22Rv1 (cell line): ENCODE results near the gene MYCBPAP.

ENCODE experiments used
- ZFX ChIP-seq: fragments of 450-650 bp; IDR thresholded peaks from 2 replicates; pipeline ENCODE4 v1.6.1; 2017; ENCODE audit warnings: antibody characterized with exemption, borderline replicate concordance
- TF ChIP-seq, protein P1 (sequence below): fragments of 450-650 bp; IDR thresholded peaks from 2 replicates; pipeline ENCODE4 v1.5.1; 2017; ENCODE audit warnings: mild to moderate bottlenecking

DNA sequence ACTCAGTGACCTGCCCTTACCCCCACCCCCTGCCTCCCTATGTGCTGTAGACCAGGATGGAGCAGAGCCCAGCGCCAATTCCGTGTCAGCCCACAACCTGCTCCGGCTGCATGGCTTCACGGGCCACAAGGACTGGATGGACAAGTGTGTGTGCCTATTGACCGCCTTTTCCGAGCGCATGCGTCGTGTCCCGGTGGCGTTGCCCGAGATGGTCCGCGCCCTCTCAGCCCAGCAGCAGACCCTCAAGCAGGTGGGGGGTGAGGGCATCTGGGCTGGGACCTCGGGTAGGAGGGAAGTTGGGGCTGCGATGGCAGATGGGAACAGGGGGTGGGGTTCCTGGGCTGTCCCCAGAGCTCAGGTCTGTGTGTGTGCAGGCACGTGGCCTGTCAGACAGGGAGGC, 46.0 kb downstream of the MYCBPAP start:
- TF ChIP-seq, protein P1, sequence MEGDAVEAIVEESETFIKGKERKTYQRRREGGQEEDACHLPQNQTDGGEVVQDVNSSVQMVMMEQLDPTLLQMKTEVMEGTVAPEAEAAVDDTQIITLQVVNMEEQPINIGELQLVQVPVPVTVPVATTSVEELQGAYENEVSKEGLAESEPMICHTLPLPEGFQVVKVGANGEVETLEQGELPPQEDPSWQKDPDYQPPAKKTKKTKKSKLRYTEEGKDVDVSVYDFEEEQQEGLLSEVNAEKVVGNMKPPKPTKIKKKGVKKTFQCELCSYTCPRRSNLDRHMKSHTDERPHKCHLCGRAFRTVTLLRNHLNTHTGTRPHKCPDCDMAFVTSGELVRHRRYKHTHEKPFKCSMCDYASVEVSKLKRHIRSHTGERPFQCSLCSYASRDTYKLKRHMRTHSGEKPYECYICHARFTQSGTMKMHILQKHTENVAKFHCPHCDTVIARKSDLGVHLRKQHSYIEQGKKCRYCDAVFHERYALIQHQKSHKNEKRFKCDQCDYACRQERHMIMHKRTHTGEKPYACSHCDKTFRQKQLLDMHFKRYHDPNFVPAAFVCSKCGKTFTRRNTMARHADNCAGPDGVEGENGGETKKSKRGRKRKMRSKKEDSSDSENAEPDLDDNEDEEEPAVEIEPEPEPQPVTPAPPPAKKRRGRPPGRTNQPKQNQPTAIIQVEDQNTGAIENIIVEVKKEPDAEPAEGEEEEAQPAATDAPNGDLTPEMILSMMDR, result no peak
- TF ChIP-seq ZFX, result no peak
